ENCODE measurements around the gene MZF1.
"Not testable (repeated sequence)": the region's sequence is repeated elsewhere in the genome, so short reads cannot be mapped to it uniquely, and the experiment has no call there.

Gene MZF1

GRCh38 chr19:58555369-58555885 is 17.7 kb downstream of the MZF1 start:
- no peak for DNase-seq (ENCODE audit: low spot score)

DNA sequence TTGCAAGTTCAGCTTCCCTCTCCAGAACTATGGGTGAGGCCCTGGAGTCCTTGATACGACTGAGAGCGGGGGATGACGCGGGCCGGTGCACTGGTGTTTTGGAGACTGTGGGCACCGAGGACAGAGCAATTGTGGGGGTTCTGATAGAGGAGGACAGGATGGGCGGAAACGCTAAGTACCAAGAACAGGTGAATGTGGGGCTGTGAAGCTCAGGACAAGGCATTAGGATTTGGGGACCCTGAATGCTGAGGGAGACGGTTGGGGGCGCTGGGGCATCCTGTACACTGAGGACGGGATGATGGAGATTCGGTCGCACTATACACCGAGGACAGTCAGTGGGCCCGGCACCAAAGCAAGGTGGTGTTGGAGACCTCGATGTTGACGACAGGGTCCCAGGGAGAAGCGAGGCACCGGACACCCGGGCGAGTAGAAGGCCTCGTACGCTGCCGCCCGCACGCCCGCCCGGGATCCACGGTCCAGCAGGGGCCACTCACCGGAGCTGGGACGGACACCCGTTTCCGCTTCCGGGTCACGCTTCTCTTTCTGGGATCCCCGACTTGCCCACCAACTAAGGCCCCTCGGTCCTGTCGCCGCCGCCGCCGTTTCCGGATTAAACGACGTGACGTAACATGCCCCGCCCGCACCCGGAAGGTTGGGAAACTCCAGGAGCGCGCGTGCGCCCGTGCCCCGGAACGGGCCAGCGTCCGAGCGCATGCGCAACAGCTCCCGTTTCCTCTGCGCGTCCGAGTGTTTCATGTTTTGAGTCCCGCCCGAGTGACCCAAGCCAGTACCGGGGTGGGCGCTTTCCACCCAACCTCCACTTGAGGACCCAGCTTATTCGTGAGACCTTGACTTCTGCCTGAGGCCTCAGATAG is 18.4 kb downstream of the MZF1 start, which contains the start of gene CHMP2A:
Gene CHMP2A, minus strand, starts transcription at position 612 of the 875 bp plus-strand sequence. CDS start 893 bp downstream, outside the sequence.
- DNase-seq (ENCODE audit: low spot score): peak; percentile 97

DNA sequence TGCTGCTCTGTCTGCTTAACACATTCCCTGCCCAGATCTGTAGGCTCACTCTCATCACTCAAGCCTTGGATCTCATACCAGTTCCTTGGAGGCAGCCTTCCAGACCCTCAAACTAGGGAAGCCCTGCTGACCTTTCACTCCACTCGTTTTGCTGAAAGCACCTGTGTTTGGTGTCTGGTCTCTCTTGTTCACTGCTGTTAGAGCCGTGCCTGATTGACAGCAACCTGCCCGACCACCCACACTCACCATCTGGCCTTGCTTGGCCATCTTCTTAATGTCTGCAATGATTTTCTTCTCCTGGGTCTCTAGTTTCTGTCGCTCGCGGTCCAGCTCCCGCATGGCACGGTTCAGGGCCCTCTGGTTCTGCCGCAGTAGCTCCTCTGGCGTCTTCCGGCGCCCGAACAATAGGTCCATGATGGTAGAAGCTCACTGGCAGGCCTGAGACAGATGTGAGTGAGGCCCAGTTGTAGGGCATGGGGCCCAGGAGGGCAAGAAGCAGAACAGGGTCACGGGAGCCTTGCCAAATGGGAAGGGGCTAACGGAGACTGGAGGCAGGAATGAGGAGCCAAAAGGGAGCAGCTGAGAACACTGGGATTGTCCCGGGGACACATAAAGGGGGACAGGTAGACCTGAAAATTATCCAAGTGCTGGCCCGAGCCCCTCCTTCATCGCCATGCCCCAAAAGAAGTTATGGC is 19.2 kb downstream of the MZF1 start:
- no peak for DNase-seq (ENCODE audit: low spot score)

GRCh38 chr19:58552655-58553054 is 20.5 kb downstream of the MZF1 start:
- DNase-seq (ENCODE audit: low spot score): no peak

- DNase-seq (ENCODE audit: low spot score): no peak
Measured at GRCh38 chr19:58551577-58552471, 21.3 kb downstream of the MZF1 start.

- DNase-seq (ENCODE audit: low spot score): no peak
Measured at GRCh38 chr19:58551123-58551497, 22.0 kb downstream of the MZF1 start.

- no peak for DNase-seq (ENCODE audit: low spot score)
Measured at GRCh38 chr19:58550362-58551122, 22.6 kb downstream of the MZF1 start.

GRCh38 chr19:58549664-58550361 is 23.3 kb downstream of the MZF1 start:
- DNase-seq (ENCODE audit: low spot score): no peak

GRCh38 chr19:58548859-58549663 is 24.1 kb downstream of the MZF1 start:
- no peak for DNase-seq (ENCODE audit: low spot score)

- DNase-seq (ENCODE audit: low spot score): no peak
Measured at GRCh38 chr19:58547323-58548312, 25.5 kb downstream of the MZF1 start.

DNA sequence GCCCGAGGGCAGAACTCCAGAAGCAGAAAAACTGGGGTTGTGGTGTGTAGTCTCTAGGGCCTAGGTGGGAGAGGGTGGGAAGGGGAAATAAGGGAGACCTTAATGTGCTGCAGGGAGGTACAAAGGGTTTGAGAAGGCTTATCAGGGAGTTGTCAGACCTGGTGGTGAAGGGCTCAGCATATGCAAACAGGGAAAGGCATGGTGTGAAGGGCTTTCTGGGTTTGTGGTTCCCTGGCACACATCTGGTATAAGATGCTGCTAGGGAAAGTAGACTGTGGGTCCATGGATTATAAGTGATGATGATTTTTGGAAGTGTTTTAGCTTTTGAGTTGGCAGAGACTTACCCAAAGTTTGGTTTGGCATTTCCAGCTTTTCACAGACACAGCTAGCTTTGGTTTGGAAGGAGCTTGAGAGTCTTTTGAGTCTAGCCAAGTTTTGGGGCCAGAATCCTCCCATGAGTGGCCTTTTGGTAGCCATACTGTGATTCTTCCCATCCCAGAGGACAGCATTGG is 27.1 kb downstream of the MZF1 start:
- no peak for DNase-seq (ENCODE audit: low spot score)

DNA sequence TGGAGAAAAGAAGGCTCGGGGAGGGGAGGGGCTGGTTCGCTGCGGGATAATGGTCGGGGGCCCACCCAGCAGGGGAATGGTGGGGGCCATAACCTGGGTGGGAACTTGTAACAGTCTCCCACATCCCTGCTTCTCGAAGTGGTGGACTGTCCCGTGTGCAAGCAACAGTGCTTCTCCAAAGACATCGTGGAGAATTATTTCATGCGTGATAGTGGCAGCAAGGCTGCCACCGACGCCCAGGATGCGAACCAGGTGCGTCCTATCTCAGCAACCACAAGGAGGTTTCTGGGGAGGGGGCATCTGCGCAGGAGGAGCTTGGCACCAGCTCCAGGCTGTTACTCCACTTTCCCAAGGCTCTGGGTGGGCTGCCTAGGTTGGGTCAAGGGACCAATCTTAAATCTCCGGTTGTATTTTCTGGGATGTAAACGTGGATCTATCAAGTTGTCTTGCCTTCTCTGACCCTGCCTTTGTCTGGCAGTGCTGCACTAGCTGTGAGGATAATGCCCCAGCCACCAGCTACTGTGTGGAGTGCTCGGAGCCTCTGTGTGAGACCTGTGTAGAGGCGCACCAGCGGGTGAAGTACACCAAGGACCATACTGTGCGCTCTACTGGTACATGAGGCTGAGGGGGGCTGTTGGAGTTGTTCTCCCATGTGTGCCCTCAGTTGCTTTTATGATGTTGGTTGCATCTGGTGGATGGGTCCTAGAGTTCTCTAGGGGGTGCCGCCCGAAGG is 27.7 kb downstream of the MZF1 start:
- DNase-seq (ENCODE audit: low spot score): no peak

GRCh38 chr19:58544591-58545285 is 28.4 kb downstream of the MZF1 start:
- peak; percentile 79 for DNase-seq (ENCODE audit: low spot score)

DNA sequence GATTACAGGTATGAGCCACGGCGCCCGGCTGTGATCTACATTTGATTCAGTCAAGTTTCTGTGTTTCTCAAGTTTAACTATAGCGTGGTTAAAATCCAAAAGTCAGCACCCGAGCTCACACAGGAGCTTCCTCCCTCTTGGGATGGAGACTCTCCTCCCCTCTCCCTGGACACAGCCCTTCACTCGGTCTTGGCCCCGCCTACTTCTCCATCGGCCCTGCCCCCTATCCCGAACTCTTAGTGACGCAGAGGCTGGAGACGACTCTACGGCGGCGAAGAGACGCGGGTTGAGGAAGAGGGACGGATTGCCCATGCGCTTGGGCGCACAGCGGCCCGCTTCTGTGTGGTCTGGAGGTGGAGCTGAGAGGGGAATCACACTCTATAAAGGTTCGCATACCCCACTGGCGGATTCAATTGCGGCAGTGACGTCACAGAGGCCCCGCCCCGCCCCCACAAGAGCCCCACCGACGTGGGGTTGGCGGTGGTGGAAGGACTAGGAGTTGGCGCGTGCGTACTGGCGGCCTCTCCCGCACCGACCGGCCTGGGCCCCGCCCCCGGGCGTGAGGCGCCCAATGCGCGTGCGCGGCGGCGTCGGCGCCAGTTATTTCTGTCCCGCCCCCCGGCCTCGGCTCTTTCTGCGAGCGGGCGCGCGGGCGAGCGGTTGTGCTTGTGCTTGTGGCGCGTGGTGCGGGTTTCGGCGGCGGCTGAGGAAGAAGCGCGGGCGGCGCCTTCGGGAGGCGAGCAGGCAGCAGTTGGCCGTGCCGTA is 29.1 kb downstream of the MZF1 start, which contains the start of gene TRIM28:
Gene TRIM28, plus strand, starts transcription at position 239 of the 765 bp plus-strand sequence. CDS start 694 bp downstream, outside the sequence.
- peak; percentile 100 for DNase-seq (ENCODE audit: low spot score)

DNA sequence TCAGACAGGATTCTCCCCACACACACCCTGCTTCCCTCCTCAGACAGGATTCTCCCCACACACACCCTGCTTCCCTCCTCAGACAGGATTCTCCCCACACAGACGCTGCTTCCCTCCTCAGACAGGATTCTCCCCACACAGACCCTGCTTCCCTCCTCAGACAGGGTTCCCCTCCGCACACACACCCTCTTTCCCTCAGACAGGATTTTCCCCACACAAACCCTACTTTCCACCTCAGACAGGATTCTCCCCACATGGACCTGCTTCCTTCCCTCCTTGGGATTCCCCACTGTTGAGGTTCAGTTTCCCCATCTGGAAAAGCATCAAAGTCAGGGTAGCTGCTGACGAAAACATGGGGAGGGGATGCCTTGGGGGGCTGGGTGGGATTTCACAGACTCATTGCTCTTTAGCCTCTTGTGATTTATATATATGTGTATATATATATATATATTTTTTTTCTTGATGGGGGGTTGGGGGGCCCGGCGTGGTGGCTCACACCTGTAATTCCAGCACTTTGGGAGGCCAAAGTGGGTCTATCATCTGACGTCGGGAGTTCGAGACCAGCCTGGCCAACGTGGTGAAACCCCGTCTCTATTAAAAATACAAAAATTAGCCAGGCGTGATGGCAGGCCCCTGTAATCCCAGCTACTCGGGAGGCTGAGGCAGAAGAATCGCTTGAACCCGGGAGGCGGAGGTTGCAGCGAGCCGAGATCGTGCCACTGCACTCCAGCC is 30.3 kb downstream of the MZF1 start:
- DNase-seq (ENCODE audit: low spot score): not testable (repeated sequence)

All from CD4-positive, alpha-beta T cell treated with Interleukin-15 for 4 hours (primary cell).